ENCODE measurements around the gene MTOR. TPM values are rescaled to one million over a fixed set of nuclear protein-coding genes. Genes with fewer than 3 reads are reported as not detected.

MTOR gene
- total RNA-seq, 2 experiments from 2014 or later = 32.9 to 36.2 TPM

GRCh38 chr1:11207898-11208611, 54.3 kb downstream of the MTOR start:
- DNase-seq = no peak
- no peak overlapping the region for H3K27ac Mint-ChIP-seq
- H3K4me3 Mint-ChIP-seq = no peak overlapping the region
- CTCF ChIA-PET = interaction anchor here (1.0 kb wide), 1 partner anchor 170 kb away, joined by 5 read pairs; no protein-coding TSS in a partner anchor
- POLR2A ChIA-PET = interaction anchor here (1.1 kb wide), 1 partner anchor 54 kb away, joined by 3 read pairs; the partner anchor contains the start of gene MTOR
- no peaks in the 10 kb centered on the region for H3K9me3 Mint-ChIP-seq
- no peaks in the 10 kb centered on the region for H3K4me1 Mint-ChIP-seq
- no peaks in the 10 kb centered on the region for H3K27me3 Mint-ChIP-seq
- peaks cover 55% of the 10 kb centered on the region for H3K36me3 Mint-ChIP-seq (ENCODE audit: low read depth)

- H3K27ac Mint-ChIP-seq = no peak overlapping the region
- ChIA-PET POLR2A (interaction anchor here (0.7 kb wide), 1 partner anchor 240 kb away, joined by 3 read pairs; no protein-coding TSS in a partner anchor), CTCF (interaction anchor here (1.8 kb wide), 1 partner anchor 167 kb away, joined by 4 read pairs; no protein-coding TSS in a partner anchor)
- no peaks in the 10 kb centered on the region for H3K4me1 Mint-ChIP-seq
- no peaks in the 10 kb centered on the region for H3K27me3 Mint-ChIP-seq
- H3K9me3 Mint-ChIP-seq = no peaks in the 10 kb centered on the region
- no peak for DNase-seq
- H3K36me3 Mint-ChIP-seq (ENCODE audit: low read depth) = peaks cover 29% of the 10 kb centered on the region
- no peak overlapping the region for H3K4me3 Mint-ChIP-seq
Measured at GRCh38 chr1:11204396-11205190, 57.8 kb downstream of the MTOR start.

- DNase-seq = no peak
- Mint-ChIP-seq H3K9me3 (no peaks in the 10 kb centered on the region), H3K4me1 (no peaks in the 10 kb centered on the region), H3K36me3 (ENCODE audit: low read depth) (peaks cover 42% of the 10 kb centered on the region), H3K4me3 (no peak overlapping the region), H3K27ac (no peak overlapping the region), H3K27me3 (no peaks in the 10 kb centered on the region)
- POLR2A ChIA-PET = interaction anchor here (1.2 kb wide), 1 partner anchor 8 kb away, joined by 3 read pairs; no protein-coding TSS in a partner anchor
- CTCF ChIA-PET = interaction anchor here (2.4 kb wide), 1 partner anchor 42 kb away, joined by 8 read pairs; no protein-coding TSS in a partner anchor
Measured at GRCh38 chr1:11198851-11199594, 63.3 kb downstream of the MTOR start.

- no peaks in the 10 kb centered on the region for H3K4me1 Mint-ChIP-seq
- CTCF ChIA-PET = interaction anchor here (2.4 kb wide), 1 partner anchor 43 kb away, joined by 8 read pairs; no protein-coding TSS in a partner anchor
- POLR2A ChIA-PET = interaction anchor here (1.2 kb wide), 1 partner anchor 9 kb away, joined by 3 read pairs; no protein-coding TSS in a partner anchor
Measured at GRCh38 chr1:11198257-11198656, 64.1 kb downstream of the MTOR start.

GRCh38 chr1:11197359-11197758, 65.0 kb downstream of the MTOR start:
- Mint-ChIP-seq H3K4me1 (no peaks in the 10 kb centered on the region), H3K9me3 (no peaks in the 10 kb centered on the region), H3K4me3 (no peak overlapping the region), H3K36me3 (ENCODE audit: low read depth) (peaks cover 40% of the 10 kb centered on the region), H3K27ac (no peak overlapping the region), H3K27me3 (no peaks in the 10 kb centered on the region)
- ChIA-PET CTCF (interaction anchor here (2.4 kb wide), 1 partner anchor 44 kb away, joined by 8 read pairs; no protein-coding TSS in a partner anchor), POLR2A (interaction anchor here (1.2 kb wide), 1 partner anchor 13 kb away, joined by 3 read pairs; no protein-coding TSS in a partner anchor)
- no peak for DNase-seq

More at GRCh38 chr1:11198257-11198656, 64.1 kb downstream of the MTOR start:
- no peak for DNase-seq
- H3K27ac Mint-ChIP-seq = no peak overlapping the region
- H3K4me3 Mint-ChIP-seq = no peak overlapping the region
- peaks cover 37% of the 10 kb centered on the region for H3K36me3 Mint-ChIP-seq (ENCODE audit: low read depth)
- H3K9me3 Mint-ChIP-seq = no peaks in the 10 kb centered on the region
- H3K27me3 Mint-ChIP-seq = no peaks in the 10 kb centered on the region

GRCh38 chr1:11196945-11197344, 65.4 kb downstream of the MTOR start:
- ChIA-PET CTCF (interaction anchor here (0.7 to 2.4 kb wide), 2 partner anchors 42 to 44 kb away, joined by 3 to 8 read pairs; no protein-coding TSS in a partner anchor), POLR2A (interaction anchor here (1.2 kb wide), 1 partner anchor 13 kb away, joined by 3 read pairs; no protein-coding TSS in a partner anchor)
- no peak for DNase-seq
- H3K36me3 Mint-ChIP-seq (ENCODE audit: low read depth) = peaks cover 40% of the 10 kb centered on the region
- no peaks in the 10 kb centered on the region for H3K27me3 Mint-ChIP-seq
- H3K27ac Mint-ChIP-seq = no peak overlapping the region
- no peaks in the 10 kb centered on the region for H3K4me1 Mint-ChIP-seq
- H3K9me3 Mint-ChIP-seq = no peaks in the 10 kb centered on the region
- H3K4me3 Mint-ChIP-seq = no peak overlapping the region

GRCh38 chr1:11194407-11195176, 67.8 kb downstream of the MTOR start:
- ChIA-PET POLR2A (no interaction called here), CTCF (no interaction called here)
- H3K27ac Mint-ChIP-seq = no peak overlapping the region
- no peaks in the 10 kb centered on the region for H3K27me3 Mint-ChIP-seq
- H3K4me1 Mint-ChIP-seq = no peaks in the 10 kb centered on the region
- DNase-seq = no peak
- H3K36me3 Mint-ChIP-seq (ENCODE audit: low read depth) = peaks cover 44% of the 10 kb centered on the region
- no peak overlapping the region for H3K4me3 Mint-ChIP-seq
- H3K9me3 Mint-ChIP-seq = no peaks in the 10 kb centered on the region

GRCh38 chr1:11193376-11193775, 69.0 kb downstream of the MTOR start:
- no peaks in the 10 kb centered on the region for H3K4me1 Mint-ChIP-seq
- no peak overlapping the region for H3K4me3 Mint-ChIP-seq
- peaks cover 32% of the 10 kb centered on the region for H3K36me3 Mint-ChIP-seq (ENCODE audit: low read depth)
- H3K27me3 Mint-ChIP-seq = no peaks in the 10 kb centered on the region
- POLR2A ChIA-PET = no interaction called here
- H3K27ac Mint-ChIP-seq = no peak overlapping the region
- no peak for DNase-seq
- CTCF ChIA-PET = no interaction called here
- H3K9me3 Mint-ChIP-seq = no peaks in the 10 kb centered on the region

- no peaks in the 10 kb centered on the region for H3K4me1 Mint-ChIP-seq
- ChIA-PET CTCF (interaction anchor here (1.6 kb wide), 1 partner anchor 151 kb away, joined by 5 read pairs; no protein-coding TSS in a partner anchor), POLR2A (no interaction called here)
- H3K9me3 Mint-ChIP-seq = no peaks in the 10 kb centered on the region
- no peak for DNase-seq
- H3K27me3 Mint-ChIP-seq = no peaks in the 10 kb centered on the region
- no peak within 1 kb of the TSS for H3K4me3 Mint-ChIP-seq
- H3K27ac Mint-ChIP-seq = no peak within 1 kb of the TSS
- peaks cover 21% of the 10 kb centered on the region for H3K36me3 Mint-ChIP-seq (ENCODE audit: low read depth)
Measured at GRCh38 chr1:11188858-11189451, 73.4 kb downstream of the MTOR start, which contains the start of gene ANGPTL7. TSS of gene ANGPTL7 (plus strand) at chr1:11189355. CDS start at chr1:11189580, 225 bp downstream.

- Mint-ChIP-seq H3K27ac (no peak overlapping the region), H3K4me1 (no peaks in the 10 kb centered on the region), H3K36me3 (ENCODE audit: low read depth) (peaks cover 21% of the 10 kb centered on the region), H3K27me3 (no peaks in the 10 kb centered on the region), H3K4me3 (no peak overlapping the region), H3K9me3 (no peaks in the 10 kb centered on the region)
- no peak for DNase-seq
- ChIA-PET CTCF (no interaction called here), POLR2A (no interaction called here)
Measured at GRCh38 chr1:11188381-11188780, 74.0 kb downstream of the MTOR start.

- no peak for DNase-seq
- no peaks in the 10 kb centered on the region for H3K4me1 Mint-ChIP-seq
- peaks cover 21% of the 10 kb centered on the region for H3K36me3 Mint-ChIP-seq (ENCODE audit: low read depth)
- no peaks in the 10 kb centered on the region for H3K27me3 Mint-ChIP-seq
- H3K4me3 Mint-ChIP-seq = no peak overlapping the region
- ChIA-PET POLR2A (no interaction called here), CTCF (interaction anchor here (0.6 kb wide), 1 partner anchor 37 kb away, joined by 3 read pairs; no protein-coding TSS in a partner anchor)
- H3K9me3 Mint-ChIP-seq = no peaks in the 10 kb centered on the region
- H3K27ac Mint-ChIP-seq = no peak overlapping the region
Measured at GRCh38 chr1:11187931-11188330, 74.4 kb downstream of the MTOR start.

Data from activated CD4-positive, alpha-beta memory T cell treated with anti-CD3 and anti-CD28 coated beads, Interleukin-2, amount 10 ng/mL, durations not matched to agents 7 days and 5 days (primary cell).